Measurements from ENCODE around the gene BICD1.

- TF ChIP-seq GABPA (IDR thresholded peaks at IDR 0.05; ENCODE audit: low read depth) (no peak), SPI1 (IDR thresholded peaks at IDR 0.05; ENCODE audit: borderline replicate concordance, low read depth) (no peak), POLR2AphosphoS5 (IDR thresholded peaks at IDR 0.05; ENCODE audit: low read depth) (no peak), REST (IDR thresholded peaks at IDR 0.05; ENCODE audit: insufficient replicate concordance, low read depth) (no peak)
- TF ChIP-seq, protein P1, sequence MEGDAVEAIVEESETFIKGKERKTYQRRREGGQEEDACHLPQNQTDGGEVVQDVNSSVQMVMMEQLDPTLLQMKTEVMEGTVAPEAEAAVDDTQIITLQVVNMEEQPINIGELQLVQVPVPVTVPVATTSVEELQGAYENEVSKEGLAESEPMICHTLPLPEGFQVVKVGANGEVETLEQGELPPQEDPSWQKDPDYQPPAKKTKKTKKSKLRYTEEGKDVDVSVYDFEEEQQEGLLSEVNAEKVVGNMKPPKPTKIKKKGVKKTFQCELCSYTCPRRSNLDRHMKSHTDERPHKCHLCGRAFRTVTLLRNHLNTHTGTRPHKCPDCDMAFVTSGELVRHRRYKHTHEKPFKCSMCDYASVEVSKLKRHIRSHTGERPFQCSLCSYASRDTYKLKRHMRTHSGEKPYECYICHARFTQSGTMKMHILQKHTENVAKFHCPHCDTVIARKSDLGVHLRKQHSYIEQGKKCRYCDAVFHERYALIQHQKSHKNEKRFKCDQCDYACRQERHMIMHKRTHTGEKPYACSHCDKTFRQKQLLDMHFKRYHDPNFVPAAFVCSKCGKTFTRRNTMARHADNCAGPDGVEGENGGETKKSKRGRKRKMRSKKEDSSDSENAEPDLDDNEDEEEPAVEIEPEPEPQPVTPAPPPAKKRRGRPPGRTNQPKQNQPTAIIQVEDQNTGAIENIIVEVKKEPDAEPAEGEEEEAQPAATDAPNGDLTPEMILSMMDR (IDR thresholded peaks at IDR 0.05; ENCODE audit: insufficient read depth, low read length): no peak
Measured at GRCh38 chr12:32155041-32155440, 48.4 kb downstream of the BICD1 start.

Measured in HL-60 (cell line).